DLD1 (cell line): ENCODE data around the gene KLF15.

Experiments used
- in situ Hi-C: cut with HindIII; loops from 2 replicates; pipeline ENCODE4 v1.10.0; 2017; ENCODE audit warnings: low sequenced_read_pairs

The KLF15 gene

GRCh38 chr3:126357295-126358037 lies at the start of gene KLF15:
TSS of gene KLF15 (minus strand) at chr3:126357408. CDS start at chr3:126352922, 4,486 bp downstream.
- in situ Hi-C loops = no loop called here

GRCh38 chr3:126406389-126407296 lies 49.4 kb upstream of the KLF15 start:
- in situ Hi-C loops = no loop called here

GRCh38 chr3:126402666-126403302 lies 45.6 kb upstream of the KLF15 start:
- in situ Hi-C loops = no loop called here

- in situ Hi-C loops = no loop called here
Measured at GRCh38 chr3:126402178-126402577, 45.0 kb upstream of the KLF15 start.

- in situ Hi-C loops = no loop called here
Measured at GRCh38 chr3:126401611-126402160, 44.5 kb upstream of the KLF15 start.

- in situ Hi-C loops = no loop called here
Measured at GRCh38 chr3:126399756-126400155, 42.5 kb upstream of the KLF15 start.

GRCh38 chr3:126399351-126399735 lies 42.1 kb upstream of the KLF15 start:
- in situ Hi-C loops = no loop called here

GRCh38 chr3:126398423-126399350 lies 41.5 kb upstream of the KLF15 start:
- in situ Hi-C loops = no loop called here

- in situ Hi-C loops = no loop called here
Measured at GRCh38 chr3:126397610-126398422, 40.6 kb upstream of the KLF15 start.

- in situ Hi-C loops = no loop called here
Measured at GRCh38 chr3:126396536-126396935, 39.3 kb upstream of the KLF15 start.

GRCh38 chr3:126395846-126396513 lies 38.8 kb upstream of the KLF15 start:
- in situ Hi-C loops = no loop called here

- in situ Hi-C loops = loop anchor here (5.0 kb wide), 1 partner anchor 83 kb away; no protein-coding TSS in a partner anchor
Measured at GRCh38 chr3:126394977-126395321, 37.7 kb upstream of the KLF15 start.

GRCh38 chr3:126394179-126394976 lies 37.2 kb upstream of the KLF15 start, which contains the start of gene CFAP100:
TSS of gene CFAP100 (plus strand) at chr3:126394909. CDS start at chr3:126396001, 1,092 bp downstream.
- in situ Hi-C loops = loop anchor here (5.0 kb wide), 1 partner anchor 82 kb away; no protein-coding TSS in a partner anchor

GRCh38 chr3:126393563-126393962 lies 36.4 kb upstream of the KLF15 start:
- in situ Hi-C loops = loop anchor here (5.0 kb wide), 1 partner anchor 81 kb away; no protein-coding TSS in a partner anchor

- in situ Hi-C loops = loop anchor here (5.0 kb wide), 1 partner anchor 80 kb away; no protein-coding TSS in a partner anchor
Measured at GRCh38 chr3:126392246-126392645, 35.0 kb upstream of the KLF15 start.

- in situ Hi-C loops = loop anchor here (5.0 kb wide), 1 partner anchor 79 kb away; no protein-coding TSS in a partner anchor
Measured at GRCh38 chr3:126391631-126392030, 34.4 kb upstream of the KLF15 start.

GRCh38 chr3:126390751-126391150 lies 33.5 kb upstream of the KLF15 start:
- in situ Hi-C loops = loop anchor here (5.0 kb wide), 1 partner anchor 78 kb away; no protein-coding TSS in a partner anchor
